Measurements from ENCODE around the gene FAT4.
A peak's percentile ranks its signal among the peaks of the same experiment; 100 is the strongest.

FAT4 gene, protein sequence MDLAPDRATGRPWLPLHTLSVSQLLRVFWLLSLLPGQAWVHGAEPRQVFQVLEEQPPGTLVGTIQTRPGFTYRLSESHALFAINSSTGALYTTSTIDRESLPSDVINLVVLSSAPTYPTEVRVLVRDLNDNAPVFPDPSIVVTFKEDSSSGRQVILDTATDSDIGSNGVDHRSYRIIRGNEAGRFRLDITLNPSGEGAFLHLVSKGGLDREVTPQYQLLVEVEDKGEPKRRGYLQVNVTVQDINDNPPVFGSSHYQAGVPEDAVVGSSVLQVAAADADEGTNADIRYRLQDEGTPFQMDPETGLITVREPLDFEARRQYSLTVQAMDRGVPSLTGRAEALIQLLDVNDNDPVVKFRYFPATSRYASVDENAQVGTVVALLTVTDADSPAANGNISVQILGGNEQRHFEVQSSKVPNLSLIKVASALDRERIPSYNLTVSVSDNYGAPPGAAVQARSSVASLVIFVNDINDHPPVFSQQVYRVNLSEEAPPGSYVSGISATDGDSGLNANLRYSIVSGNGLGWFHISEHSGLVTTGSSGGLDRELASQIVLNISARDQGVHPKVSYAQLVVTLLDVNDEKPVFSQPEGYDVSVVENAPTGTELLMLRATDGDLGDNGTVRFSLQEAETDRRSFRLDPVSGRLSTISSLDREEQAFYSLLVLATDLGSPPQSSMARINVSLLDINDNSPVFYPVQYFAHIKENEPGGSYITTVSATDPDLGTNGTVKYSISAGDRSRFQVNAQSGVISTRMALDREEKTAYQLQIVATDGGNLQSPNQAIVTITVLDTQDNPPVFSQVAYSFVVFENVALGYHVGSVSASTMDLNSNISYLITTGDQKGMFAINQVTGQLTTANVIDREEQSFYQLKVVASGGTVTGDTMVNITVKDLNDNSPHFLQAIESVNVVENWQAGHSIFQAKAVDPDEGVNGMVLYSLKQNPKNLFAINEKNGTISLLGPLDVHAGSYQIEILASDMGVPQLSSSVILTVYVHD (N-terminal part only)

DNA sequence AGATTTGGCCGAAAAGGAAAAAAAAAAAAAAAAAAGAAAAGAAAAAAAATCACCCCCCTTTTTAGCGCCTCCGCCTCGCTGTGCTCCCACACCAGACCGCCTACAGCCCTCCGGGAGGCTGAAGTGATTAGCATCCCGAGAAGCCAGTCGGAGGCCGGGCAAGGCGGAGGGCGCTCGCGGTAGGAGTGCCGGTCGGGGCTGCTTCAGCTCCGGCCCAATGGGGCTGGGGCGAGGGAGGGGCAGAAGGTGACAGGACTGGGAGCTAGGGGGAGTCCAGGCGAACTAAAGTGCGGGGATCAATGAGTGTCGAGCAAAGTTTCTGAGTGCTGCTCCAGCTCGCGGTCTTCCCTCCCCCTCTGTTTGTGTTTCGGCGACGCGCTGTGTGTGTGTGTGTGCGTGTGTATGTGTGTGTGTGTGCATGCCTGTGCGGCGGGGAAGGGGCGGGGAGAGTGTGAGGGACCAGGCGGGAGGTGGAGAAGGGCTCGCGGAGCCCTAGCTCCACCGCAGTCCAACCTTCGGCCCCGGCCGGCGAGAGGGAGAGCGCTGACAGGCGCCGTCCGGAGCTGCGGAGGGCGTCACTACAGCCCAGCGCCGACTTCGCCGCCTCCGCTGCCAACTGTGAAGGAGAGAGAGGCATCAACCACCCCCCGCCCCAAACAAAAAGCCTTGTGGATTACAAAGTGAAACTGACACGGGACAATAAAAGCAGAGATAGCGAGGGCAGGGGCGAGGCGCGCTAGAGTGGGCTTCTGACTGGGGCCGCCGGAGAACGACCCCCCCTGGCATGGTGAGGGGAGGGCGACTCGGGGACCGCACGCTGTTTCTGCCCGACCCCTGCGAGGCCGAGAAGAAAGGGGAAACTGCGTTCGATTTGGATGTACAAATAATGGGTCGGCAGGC, at the start of gene FAT4:
TSS of gene FAT4 (plus strand) at position 280 of the 900 bp plus-strand sequence. CDS start 1,457 bp downstream, outside the sequence.
- Mint-ChIP-seq H3K9me3 (no peaks in the 10 kb centered on the region), H3K4me1 (ENCODE audit: low read depth) (peaks cover 22% of the 10 kb centered on the region), H3K36me3 (ENCODE audit: low read depth) (no peaks in the 10 kb centered on the region), H3K27me3 (ENCODE audit: low read depth) (peaks cover 50% of the 10 kb centered on the region), H3K4me3 (peak within 1 kb of the TSS; percentile 83), H3K27ac (no peak within 1 kb of the TSS)
- peak; percentile 34 for DNase-seq (ENCODE audit: low spot score)

DNA sequence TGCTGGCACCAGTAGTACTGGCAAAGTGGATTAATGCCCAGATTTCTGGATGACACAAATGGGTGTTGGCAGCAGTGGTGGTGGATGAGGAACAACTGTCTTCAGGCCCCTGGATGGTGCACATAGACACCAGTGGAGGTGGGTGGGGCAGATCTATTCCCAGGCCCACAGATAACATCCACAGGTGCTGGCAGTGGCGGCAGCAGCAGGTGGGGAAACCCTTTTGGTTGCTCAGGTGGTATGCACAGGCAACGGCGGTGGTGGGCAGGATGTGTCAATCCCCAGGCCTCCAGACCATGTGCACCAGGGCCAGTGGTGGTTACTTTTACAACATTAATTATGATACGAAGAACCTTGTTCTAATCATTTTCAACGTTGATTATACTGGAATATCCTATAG, 48.9 kb upstream of the FAT4 start:
- no peak for DNase-seq (ENCODE audit: low spot score)
- Mint-ChIP-seq H3K36me3 (ENCODE audit: low read depth) (no peaks in the 10 kb centered on the region), H3K27ac (no peak overlapping the region), H3K4me3 (no peak overlapping the region), H3K9me3 (no peaks in the 10 kb centered on the region), H3K27me3 (ENCODE audit: low read depth) (no peaks in the 10 kb centered on the region), H3K4me1 (ENCODE audit: low read depth) (no peaks in the 10 kb centered on the region)

DNA sequence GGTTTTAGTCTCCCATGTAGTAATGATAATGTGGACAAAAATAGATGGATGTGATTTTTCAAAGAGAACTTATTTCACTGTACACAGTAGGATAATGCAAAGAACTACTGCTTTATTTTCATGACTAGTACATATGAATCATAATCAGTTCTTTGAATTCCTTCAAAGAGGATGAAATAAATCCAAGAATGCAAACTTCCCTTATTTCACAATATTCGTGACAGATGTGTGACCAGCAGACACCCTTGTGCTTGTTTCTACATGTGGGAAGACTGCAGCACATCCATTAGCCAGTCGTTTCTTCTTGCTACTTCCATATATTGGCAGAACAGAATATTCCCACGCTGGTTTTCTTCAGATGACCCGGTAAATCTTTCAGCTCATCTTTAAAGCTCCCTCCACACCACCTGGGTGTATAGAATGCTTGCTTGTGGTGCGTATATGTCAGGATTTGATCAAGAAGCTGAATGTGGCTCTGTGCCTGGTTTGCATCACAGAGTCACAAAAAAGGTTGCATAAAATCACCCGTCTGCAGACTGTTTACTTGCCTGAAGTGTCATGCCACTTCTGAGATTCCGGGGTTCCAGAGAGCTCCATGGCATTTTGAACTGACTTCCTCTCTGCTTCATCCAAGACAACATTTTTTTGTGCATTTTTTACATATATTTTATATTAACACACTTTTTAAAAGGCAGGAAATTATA, 47.7 kb upstream of the FAT4 start:
- no peak for DNase-seq (ENCODE audit: low spot score)
- H3K36me3 Mint-ChIP-seq (ENCODE audit: low read depth), result no peaks in the 10 kb centered on the region
- H3K27ac Mint-ChIP-seq, result no peak overlapping the region
- no peaks in the 10 kb centered on the region for H3K27me3 Mint-ChIP-seq (ENCODE audit: low read depth)
- no peaks in the 10 kb centered on the region for H3K9me3 Mint-ChIP-seq
- no peaks in the 10 kb centered on the region for H3K4me1 Mint-ChIP-seq (ENCODE audit: low read depth)
- H3K4me3 Mint-ChIP-seq, result no peak overlapping the region

DNA sequence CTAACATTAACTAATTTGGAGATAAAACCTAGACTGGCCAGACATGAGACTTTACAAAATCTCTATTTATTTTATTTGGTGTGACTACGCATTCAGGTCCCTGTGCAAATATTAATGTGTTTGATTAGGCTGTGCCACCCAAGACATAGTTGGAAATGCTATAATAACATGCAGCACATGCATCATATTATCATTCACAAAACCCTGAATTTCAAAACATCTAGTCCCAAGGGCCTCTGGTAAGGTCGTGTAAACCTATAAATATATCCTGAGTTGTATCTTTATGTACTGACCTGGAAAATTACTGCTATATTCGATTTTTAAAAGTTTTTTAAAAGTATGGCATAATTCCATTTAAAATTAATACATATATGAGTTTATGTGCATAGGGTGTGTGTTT, 47.1 kb upstream of the FAT4 start:
- Mint-ChIP-seq H3K27ac (no peak overlapping the region), H3K4me3 (no peak overlapping the region), H3K36me3 (ENCODE audit: low read depth) (no peaks in the 10 kb centered on the region), H3K9me3 (no peaks in the 10 kb centered on the region), H3K4me1 (ENCODE audit: low read depth) (no peaks in the 10 kb centered on the region), H3K27me3 (ENCODE audit: low read depth) (no peaks in the 10 kb centered on the region)
- no peak for DNase-seq (ENCODE audit: low spot score)

DNA sequence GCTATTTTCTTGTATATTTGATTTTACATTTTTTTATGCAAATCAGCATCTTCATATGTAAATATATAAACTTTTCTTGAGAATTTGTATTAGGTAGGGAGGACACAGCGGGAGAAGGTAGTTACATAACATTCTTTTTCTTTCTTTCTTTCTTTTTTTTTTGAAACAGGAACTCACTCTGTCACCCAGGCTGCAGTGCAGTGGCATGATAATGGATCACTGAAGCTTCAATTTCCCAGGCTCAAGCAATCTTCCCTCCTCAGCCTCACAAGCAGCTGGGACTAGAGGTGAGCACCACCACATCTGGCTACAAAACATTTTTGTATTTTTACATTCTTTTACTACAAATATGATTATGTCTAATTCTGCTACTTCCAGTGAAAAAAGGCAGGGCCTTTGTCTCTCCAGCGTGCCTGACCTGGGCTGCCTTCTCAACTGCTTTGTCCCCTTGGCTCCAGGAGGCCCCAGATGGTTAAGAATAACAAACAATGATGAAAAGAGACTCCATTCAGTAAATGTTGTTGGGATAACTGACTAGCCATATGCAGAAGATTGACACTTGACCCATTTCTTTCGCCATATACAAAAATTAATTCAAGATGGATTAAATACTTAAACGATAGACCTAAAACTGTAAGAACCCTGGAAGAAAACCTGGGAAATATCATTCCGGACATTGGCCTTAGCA, 46.5 kb upstream of the FAT4 start:
- Mint-ChIP-seq H3K4me1 (ENCODE audit: low read depth) (no peaks in the 10 kb centered on the region), H3K4me3 (no peak overlapping the region), H3K27me3 (ENCODE audit: low read depth) (no peaks in the 10 kb centered on the region), H3K9me3 (no peaks in the 10 kb centered on the region), H3K27ac (no peak overlapping the region), H3K36me3 (ENCODE audit: low read depth) (no peaks in the 10 kb centered on the region)
- DNase-seq (ENCODE audit: low spot score), result no peak

DNA sequence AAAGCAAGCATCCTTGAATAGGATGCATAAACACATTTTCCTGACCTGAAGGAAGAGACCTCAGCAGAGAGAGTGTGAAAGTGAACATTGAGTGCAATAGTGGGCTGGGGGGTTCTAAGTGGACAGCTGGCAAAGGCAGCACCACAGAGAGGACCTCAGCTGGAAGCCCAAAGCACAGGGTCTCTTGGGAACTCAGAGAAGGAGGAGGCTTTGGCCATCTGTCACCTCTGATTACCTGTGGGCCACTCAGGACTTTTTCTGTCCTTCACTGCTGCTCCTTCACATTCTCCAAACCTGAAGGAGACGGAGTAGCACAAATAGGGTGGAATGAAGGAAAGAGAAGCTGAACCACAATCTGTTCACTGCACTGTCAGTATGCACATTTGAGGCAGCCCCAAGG, 37.9 kb upstream of the FAT4 start:
- no peak for DNase-seq (ENCODE audit: low spot score)
- Mint-ChIP-seq H3K27me3 (ENCODE audit: low read depth) (no peaks in the 10 kb centered on the region), H3K9me3 (no peaks in the 10 kb centered on the region), H3K36me3 (ENCODE audit: low read depth) (no peaks in the 10 kb centered on the region), H3K4me3 (no peak overlapping the region), H3K27ac (no peak overlapping the region), H3K4me1 (ENCODE audit: low read depth) (no peaks in the 10 kb centered on the region)

DNA sequence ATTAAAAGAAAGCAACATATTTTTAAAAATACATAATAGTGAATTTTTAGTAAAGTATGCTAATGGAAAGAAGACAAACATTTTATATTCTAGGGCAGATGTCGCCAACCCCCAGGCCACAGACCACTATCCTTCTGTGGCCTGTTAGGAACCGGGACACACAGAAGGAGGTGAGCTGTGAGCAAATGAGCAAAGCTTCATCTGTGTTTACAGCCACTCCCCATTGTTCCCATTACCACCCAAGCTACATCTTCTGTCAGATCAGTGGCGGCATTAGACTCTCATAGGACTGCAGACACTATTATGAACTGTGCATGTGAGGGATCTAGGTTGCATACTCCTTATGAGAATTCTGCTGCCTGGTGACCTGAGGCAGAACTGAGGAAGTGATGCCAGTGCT, 37.0 kb upstream of the FAT4 start:
- Mint-ChIP-seq H3K27me3 (ENCODE audit: low read depth) (no peaks in the 10 kb centered on the region), H3K9me3 (no peaks in the 10 kb centered on the region), H3K36me3 (ENCODE audit: low read depth) (no peaks in the 10 kb centered on the region), H3K27ac (no peak overlapping the region), H3K4me3 (no peak overlapping the region), H3K4me1 (ENCODE audit: low read depth) (no peaks in the 10 kb centered on the region)
- DNase-seq (ENCODE audit: low spot score), result no peak

DNA sequence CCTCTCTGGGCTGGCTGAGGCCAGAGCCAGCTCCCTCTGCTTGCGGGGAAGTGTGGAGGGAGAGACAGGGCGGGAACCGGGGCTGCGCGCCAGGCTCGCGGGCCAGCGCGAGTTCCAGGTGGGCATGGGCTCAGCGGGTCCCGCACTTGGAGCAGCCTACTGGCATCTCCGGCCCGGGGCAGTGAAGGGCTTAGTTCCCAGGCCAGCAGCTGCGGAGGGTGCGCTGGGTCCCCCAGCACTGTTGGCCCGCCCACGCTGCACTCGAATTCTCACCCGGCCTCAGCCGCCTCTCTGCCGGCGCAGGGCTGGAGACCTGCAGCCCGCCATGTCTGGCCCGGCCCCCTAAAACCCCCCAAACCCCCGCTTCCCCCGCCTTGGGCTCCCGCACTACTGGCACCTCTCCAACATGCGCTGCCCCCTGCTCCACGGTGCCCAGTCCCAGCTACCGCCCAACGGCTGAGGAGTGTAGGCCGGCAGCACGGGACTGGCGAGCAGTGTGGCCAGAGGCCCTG, 33.8 kb upstream of the FAT4 start:
- H3K27me3 Mint-ChIP-seq (ENCODE audit: low read depth), result no peaks in the 10 kb centered on the region
- no peaks in the 10 kb centered on the region for H3K9me3 Mint-ChIP-seq
- H3K4me1 Mint-ChIP-seq (ENCODE audit: low read depth), result no peaks in the 10 kb centered on the region
- DNase-seq (ENCODE audit: low spot score), result no peak
- H3K36me3 Mint-ChIP-seq (ENCODE audit: low read depth), result no peaks in the 10 kb centered on the region
- H3K4me3 Mint-ChIP-seq, result no peak overlapping the region
- no peak overlapping the region for H3K27ac Mint-ChIP-seq

DNA sequence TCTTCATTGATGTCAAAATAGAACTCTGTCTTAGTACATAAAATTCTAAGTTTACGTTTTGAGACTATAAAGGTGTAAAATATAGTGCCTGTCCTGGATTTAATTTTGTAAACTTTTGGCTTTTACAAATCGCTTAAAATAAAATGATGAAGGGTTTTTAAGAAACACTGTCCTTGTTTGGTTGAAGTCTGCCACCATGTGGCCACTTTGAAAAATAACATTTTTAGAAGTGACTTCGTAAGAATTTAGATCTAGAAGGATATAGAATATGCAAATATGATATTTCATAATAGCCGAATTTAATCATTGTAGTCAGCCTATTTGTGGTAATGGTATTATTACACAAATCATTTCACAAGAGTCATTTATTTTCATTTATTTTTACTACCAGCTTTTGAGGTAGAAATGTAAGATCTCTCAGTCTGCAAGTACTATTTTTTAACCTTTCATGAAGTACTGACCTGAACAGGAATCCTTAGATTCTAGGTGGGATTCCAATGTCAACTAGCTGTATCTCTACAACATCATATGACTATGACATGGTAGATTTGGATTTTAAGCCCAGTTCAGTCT, 31.0 kb upstream of the FAT4 start:
- no peak for DNase-seq (ENCODE audit: low spot score)
- H3K27ac Mint-ChIP-seq, result no peak overlapping the region
- no peaks in the 10 kb centered on the region for H3K27me3 Mint-ChIP-seq (ENCODE audit: low read depth)
- no peak overlapping the region for H3K4me3 Mint-ChIP-seq
- no peaks in the 10 kb centered on the region for H3K4me1 Mint-ChIP-seq (ENCODE audit: low read depth)
- H3K36me3 Mint-ChIP-seq (ENCODE audit: low read depth), result no peaks in the 10 kb centered on the region
- no peaks in the 10 kb centered on the region for H3K9me3 Mint-ChIP-seq

DNA sequence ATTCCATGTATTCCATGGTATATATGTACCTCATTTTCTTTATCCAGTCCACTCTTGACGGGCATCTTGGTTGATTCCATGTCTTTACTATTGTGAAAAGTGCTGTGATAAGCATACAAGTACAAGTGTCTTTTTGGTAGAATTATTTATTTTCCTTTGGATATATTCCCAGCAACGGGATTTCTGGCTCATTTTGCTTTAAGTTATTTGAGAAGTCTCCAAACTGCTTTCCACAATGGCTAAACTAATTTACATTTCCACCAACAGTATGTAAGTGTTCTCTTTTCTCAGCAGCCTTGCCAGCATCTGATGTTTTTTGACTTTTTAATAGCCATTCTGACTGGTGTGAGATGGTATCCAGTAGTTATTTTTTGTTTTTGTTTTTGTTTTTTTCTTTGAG, 17.6 kb upstream of the FAT4 start:
- no peaks in the 10 kb centered on the region for H3K9me3 Mint-ChIP-seq
- no peaks in the 10 kb centered on the region for H3K27me3 Mint-ChIP-seq (ENCODE audit: low read depth)
- H3K27ac Mint-ChIP-seq, result no peak overlapping the region
- H3K36me3 Mint-ChIP-seq (ENCODE audit: low read depth), result no peaks in the 10 kb centered on the region
- no peak overlapping the region for H3K4me3 Mint-ChIP-seq
- no peak for DNase-seq (ENCODE audit: low spot score)
- no peaks in the 10 kb centered on the region for H3K4me1 Mint-ChIP-seq (ENCODE audit: low read depth)

DNA sequence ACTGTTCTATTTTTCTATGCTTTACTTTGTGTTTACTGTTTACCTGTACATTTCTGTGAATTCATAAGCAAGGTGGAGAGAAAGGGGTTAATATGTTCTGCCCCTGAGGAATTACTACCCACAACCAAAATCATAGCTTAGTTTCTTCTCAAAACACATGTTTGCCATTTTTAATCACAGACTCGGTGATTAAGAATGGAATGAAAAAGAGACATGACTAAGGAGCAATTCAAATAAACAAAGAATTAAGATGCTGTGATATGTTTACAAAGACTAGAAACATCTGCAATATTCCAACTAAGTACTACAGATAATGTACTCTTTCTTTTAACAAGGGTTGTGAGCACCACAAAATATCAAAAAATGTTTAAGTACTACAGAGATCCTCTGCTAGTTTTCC, 11.7 kb upstream of the FAT4 start:
- H3K4me1 Mint-ChIP-seq (ENCODE audit: low read depth), result no peaks in the 10 kb centered on the region
- no peaks in the 10 kb centered on the region for H3K27me3 Mint-ChIP-seq (ENCODE audit: low read depth)
- DNase-seq (ENCODE audit: low spot score), result no peak
- H3K9me3 Mint-ChIP-seq, result no peaks in the 10 kb centered on the region
- no peak overlapping the region for H3K4me3 Mint-ChIP-seq
- no peak overlapping the region for H3K27ac Mint-ChIP-seq
- no peaks in the 10 kb centered on the region for H3K36me3 Mint-ChIP-seq (ENCODE audit: low read depth)

DNA sequence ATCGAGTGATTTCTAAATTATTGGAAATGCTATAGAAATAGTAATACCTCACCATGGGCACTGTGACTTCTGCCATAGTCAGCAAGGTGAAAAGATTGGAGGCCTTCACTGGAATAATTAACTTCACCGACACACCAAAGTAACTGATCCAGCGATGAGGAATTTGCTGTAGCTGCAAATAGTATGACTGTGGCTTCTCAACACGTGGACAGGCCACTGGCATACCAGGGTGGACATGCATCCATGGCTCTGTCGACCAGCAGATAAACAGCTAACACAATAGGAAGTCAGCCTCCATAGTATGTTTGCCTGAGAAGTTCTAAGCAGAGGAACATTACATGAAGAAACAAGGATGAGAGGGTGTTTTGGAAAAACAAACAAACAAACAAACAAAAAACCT, 10.9 kb upstream of the FAT4 start:
- H3K4me3 Mint-ChIP-seq, result no peak overlapping the region
- H3K4me1 Mint-ChIP-seq (ENCODE audit: low read depth), result no peaks in the 10 kb centered on the region
- no peaks in the 10 kb centered on the region for H3K36me3 Mint-ChIP-seq (ENCODE audit: low read depth)
- DNase-seq (ENCODE audit: low spot score), result no peak
- no peaks in the 10 kb centered on the region for H3K9me3 Mint-ChIP-seq
- no peaks in the 10 kb centered on the region for H3K27me3 Mint-ChIP-seq (ENCODE audit: low read depth)
- H3K27ac Mint-ChIP-seq, result no peak overlapping the region
